Activated CD4-positive, alpha-beta T cell treated with anti-CD3 and anti-CD28 coated beads, Interleukin-2, amount 10 ng/mL, durations not matched to agents 7 days and 5 days (primary cell): Measurements from ENCODE around the gene ARL3. TPM values are rescaled to one million over a fixed set of nuclear protein-coding genes. Genes with fewer than 3 reads are reported as not detected.

Source experiments
- CTCF ChIA-PET: fragments of 350-600 bp; sonication (Branson Sonifier 250); formaldehyde crosslinking; loops from one replicate; lab custom pipeline; 2021; ENCODE audit warnings: antibody characterized with exemption; lab: Charles Lee
- POLR2A ChIA-PET: fragments of 350-600 bp; sonication (Branson Sonifier 250); formaldehyde crosslinking; loops from one replicate; lab custom pipeline; 2021; ENCODE audit warnings: antibody characterized with exemption; lab: Charles Lee
- DNase-seq: peaks from one replicate; pipeline ENCODE4 v3.0.0-alpha.2; 2020
- H3K27ac Mint-ChIP-seq: one replicate; pipeline ENCODE4 v1.8.0; 2021; ENCODE audit warnings: mild to moderate bottlenecking, moderate library complexity, mixed read lengths
- H3K27me3 Mint-ChIP-seq: one replicate; pipeline ENCODE4 v1.8.0; 2021; ENCODE audit warnings: mixed read lengths
- H3K36me3 Mint-ChIP-seq: one replicate; pipeline ENCODE4 v1.8.0; 2021; ENCODE audit warnings: low read depth, mixed read lengths
- H3K4me1 Mint-ChIP-seq: one replicate; pipeline ENCODE4 v1.8.0; 2021; ENCODE audit warnings: mixed read lengths
- H3K4me3 Mint-ChIP-seq: one replicate; pipeline ENCODE4 v1.8.0; 2021; ENCODE audit warnings: mild to moderate bottlenecking, moderate library complexity, mixed read lengths
- H3K9me3 Mint-ChIP-seq: one replicate; pipeline ENCODE4 v1.8.0; 2021; ENCODE audit warnings: mixed read lengths
- total RNA-seq, 2 experiments: library from RNA; stranded (reverse); gene quantifications; one replicate each; pipeline ENCODE4 v1.2.3, GENCODE V29; 2021

The ARL3 gene
- total RNA-seq, 2 experiments from 2014 or later: 4.4 to 5.0 TPM

- H3K9me3 Mint-ChIP-seq: no peaks in the 10 kb centered on the region
- no peak overlapping the region for H3K4me3 Mint-ChIP-seq
- peak overlapping the region; percentile 51 for H3K27ac Mint-ChIP-seq
- ChIA-PET POLR2A (no interaction called here), CTCF (interaction anchor here (1.6 kb wide), 1 partner anchor 15 kb away, joined by 3 read pairs; no protein-coding TSS in a partner anchor)
- H3K27me3 Mint-ChIP-seq: no peaks in the 10 kb centered on the region
- peaks cover 2% of the 10 kb centered on the region for H3K36me3 Mint-ChIP-seq
- DNase-seq: no peak
- peaks cover 59% of the 10 kb centered on the region for H3K4me1 Mint-ChIP-seq
These were observed 79.5 kb downstream of the ARL3 start for GRCh38 chr10:102634686-102635085.

- DNase-seq: no peak
- Mint-ChIP-seq H3K4me1 (peaks cover 59% of the 10 kb centered on the region), H3K27me3 (no peaks in the 10 kb centered on the region), H3K36me3 (peaks cover 2% of the 10 kb centered on the region), H3K4me3 (no peak overlapping the region), H3K27ac (peak overlapping the region; percentile 87), H3K9me3 (no peaks in the 10 kb centered on the region)
- CTCF ChIA-PET: interaction anchor here (0.6 to 1.2 kb wide), 3 partner anchors 11 to 164 kb away, joined by 3 to 5 read pairs (median 4); partner anchors contain the start of gene TRIM8
- POLR2A ChIA-PET: no interaction called here
These were observed 80.3 kb downstream of the ARL3 start for GRCh38 chr10:102633848-102634247.

GRCh38 chr10:102633287-102633686 lies 80.9 kb downstream of the ARL3 start:
- H3K36me3 Mint-ChIP-seq: peaks cover 2% of the 10 kb centered on the region
- peaks cover 57% of the 10 kb centered on the region for H3K4me1 Mint-ChIP-seq

GRCh38 chr10:102632394-102633111 lies 81.6 kb downstream of the ARL3 start:
- peaks cover 55% of the 10 kb centered on the region for H3K4me1 Mint-ChIP-seq
- DNase-seq: no peak
- no peak overlapping the region for H3K4me3 Mint-ChIP-seq
- H3K9me3 Mint-ChIP-seq: no peaks in the 10 kb centered on the region
- no peaks in the 10 kb centered on the region for H3K27me3 Mint-ChIP-seq
- ChIA-PET CTCF (interaction anchor here (0.6 to 1.3 kb wide), 6 partner anchors 9 to 199 kb away, joined by 3 to 4 read pairs (median 3); partner anchors contain the start of gene TRIM8), POLR2A (interaction anchor here (0.6 kb wide), 1 partner anchor 10 kb away, joined by 3 read pairs; no protein-coding TSS in a partner anchor)
- peaks cover 2% of the 10 kb centered on the region for H3K36me3 Mint-ChIP-seq
- peak overlapping the region; percentile 87 for H3K27ac Mint-ChIP-seq

More at GRCh38 chr10:102633287-102633686, 80.9 kb downstream of the ARL3 start:
- peak; percentile 25 for DNase-seq
- Mint-ChIP-seq H3K4me3 (no peak overlapping the region), H3K9me3 (no peaks in the 10 kb centered on the region), H3K27me3 (no peaks in the 10 kb centered on the region), H3K27ac (peak overlapping the region; percentile 87)
- POLR2A ChIA-PET: no interaction called here
- CTCF ChIA-PET: interaction anchor here (1.0 to 1.2 kb wide), 2 partner anchors 11 to 80 kb away, joined by 4 to 5 read pairs; partner anchors contain the start of gene TRIM8

GRCh38 chr10:102631525-102632393 lies 82.4 kb downstream of the ARL3 start:
- Mint-ChIP-seq H3K4me3 (no peak overlapping the region), H3K36me3 (peaks cover 2% of the 10 kb centered on the region), H3K27ac (peak overlapping the region; percentile 39), H3K27me3 (no peaks in the 10 kb centered on the region), H3K4me1 (peaks cover 53% of the 10 kb centered on the region), H3K9me3 (no peaks in the 10 kb centered on the region)
- no peak for DNase-seq
- ChIA-PET POLR2A (interaction anchor here (0.6 kb wide), 1 partner anchor 10 kb away, joined by 3 read pairs; no protein-coding TSS in a partner anchor), CTCF (interaction anchor here (0.6 to 1.3 kb wide), 6 partner anchors 8 to 199 kb away, joined by 3 to 4 read pairs (median 3); partner anchors contain the start of gene TRIM8)

GRCh38 chr10:102630663-102631062 lies 83.5 kb downstream of the ARL3 start:
- peaks cover 47% of the 10 kb centered on the region for H3K4me1 Mint-ChIP-seq
- ChIA-PET CTCF (interaction anchor here (0.5 to 1.4 kb wide), 2 partner anchors 16 to 649 kb away, joined by 3 read pairs; no protein-coding TSS in a partner anchor), POLR2A (no interaction called here)
- H3K27ac Mint-ChIP-seq: peak overlapping the region; percentile 39
- H3K9me3 Mint-ChIP-seq: no peaks in the 10 kb centered on the region
- H3K36me3 Mint-ChIP-seq: peaks cover 2% of the 10 kb centered on the region
- H3K4me3 Mint-ChIP-seq: no peak overlapping the region
- no peak for DNase-seq
- no peaks in the 10 kb centered on the region for H3K27me3 Mint-ChIP-seq

- no peak overlapping the region for H3K27ac Mint-ChIP-seq
- H3K9me3 Mint-ChIP-seq: no peaks in the 10 kb centered on the region
- H3K27me3 Mint-ChIP-seq: no peaks in the 10 kb centered on the region
- peaks cover 2% of the 10 kb centered on the region for H3K36me3 Mint-ChIP-seq
- H3K4me3 Mint-ChIP-seq: no peak overlapping the region
- DNase-seq: no peak
- ChIA-PET CTCF (interaction anchor here (0.5 to 1.4 kb wide), 3 partner anchors 15 to 649 kb away, joined by 3 read pairs; partner anchors contain the start of gene ARL3), POLR2A (no interaction called here)
- peaks cover 40% of the 10 kb centered on the region for H3K4me1 Mint-ChIP-seq
These were observed 84.3 kb downstream of the ARL3 start for GRCh38 chr10:102629661-102630614.

GRCh38 chr10:102628451-102628911 lies 85.7 kb downstream of the ARL3 start:
- CTCF ChIA-PET: interaction anchor here (0.5 to 1.2 kb wide), 3 partner anchors 11 to 449 kb away, joined by 3 to 5 read pairs (median 3); no protein-coding TSS in a partner anchor
- H3K27ac Mint-ChIP-seq: no peak overlapping the region
- POLR2A ChIA-PET: no interaction called here
- no peaks in the 10 kb centered on the region for H3K9me3 Mint-ChIP-seq
- H3K4me1 Mint-ChIP-seq: peaks cover 25% of the 10 kb centered on the region
- H3K4me3 Mint-ChIP-seq: no peak overlapping the region
- no peaks in the 10 kb centered on the region for H3K27me3 Mint-ChIP-seq
- peaks cover 2% of the 10 kb centered on the region for H3K36me3 Mint-ChIP-seq
- DNase-seq: no peak

GRCh38 chr10:102627736-102628293 lies 86.4 kb downstream of the ARL3 start:
- no peak for DNase-seq
- ChIA-PET CTCF (interaction anchor here (0.7 to 1.4 kb wide), 3 partner anchors 11 to 130 kb away, joined by 3 to 5 read pairs (median 3); no protein-coding TSS in a partner anchor), POLR2A (interaction anchor here (0.8 kb wide), 1 partner anchor 8 kb away, joined by 3 read pairs; no protein-coding TSS in a partner anchor)
- no peaks in the 10 kb centered on the region for H3K9me3 Mint-ChIP-seq
- peaks cover 18% of the 10 kb centered on the region for H3K4me1 Mint-ChIP-seq
- no peak overlapping the region for H3K4me3 Mint-ChIP-seq
- peaks cover 2% of the 10 kb centered on the region for H3K36me3 Mint-ChIP-seq
- no peaks in the 10 kb centered on the region for H3K27me3 Mint-ChIP-seq
- H3K27ac Mint-ChIP-seq: no peak overlapping the region

GRCh38 chr10:102627291-102627735 lies 86.9 kb downstream of the ARL3 start:
- Mint-ChIP-seq H3K4me3 (no peak overlapping the region), H3K36me3 (peaks cover 2% of the 10 kb centered on the region), H3K9me3 (no peaks in the 10 kb centered on the region), H3K4me1 (peaks cover 13% of the 10 kb centered on the region), H3K27ac (no peak overlapping the region), H3K27me3 (no peaks in the 10 kb centered on the region)
- DNase-seq: no peak
- ChIA-PET CTCF (interaction anchor here (0.7 to 1.4 kb wide), 3 partner anchors 12 to 130 kb away, joined by 3 read pairs; no protein-coding TSS in a partner anchor), POLR2A (interaction anchor here (0.8 kb wide), 1 partner anchor 8 kb away, joined by 3 read pairs; no protein-coding TSS in a partner anchor)
